ENCODE results near the gene CATSPER4.

Gene CATSPER4

DNA sequence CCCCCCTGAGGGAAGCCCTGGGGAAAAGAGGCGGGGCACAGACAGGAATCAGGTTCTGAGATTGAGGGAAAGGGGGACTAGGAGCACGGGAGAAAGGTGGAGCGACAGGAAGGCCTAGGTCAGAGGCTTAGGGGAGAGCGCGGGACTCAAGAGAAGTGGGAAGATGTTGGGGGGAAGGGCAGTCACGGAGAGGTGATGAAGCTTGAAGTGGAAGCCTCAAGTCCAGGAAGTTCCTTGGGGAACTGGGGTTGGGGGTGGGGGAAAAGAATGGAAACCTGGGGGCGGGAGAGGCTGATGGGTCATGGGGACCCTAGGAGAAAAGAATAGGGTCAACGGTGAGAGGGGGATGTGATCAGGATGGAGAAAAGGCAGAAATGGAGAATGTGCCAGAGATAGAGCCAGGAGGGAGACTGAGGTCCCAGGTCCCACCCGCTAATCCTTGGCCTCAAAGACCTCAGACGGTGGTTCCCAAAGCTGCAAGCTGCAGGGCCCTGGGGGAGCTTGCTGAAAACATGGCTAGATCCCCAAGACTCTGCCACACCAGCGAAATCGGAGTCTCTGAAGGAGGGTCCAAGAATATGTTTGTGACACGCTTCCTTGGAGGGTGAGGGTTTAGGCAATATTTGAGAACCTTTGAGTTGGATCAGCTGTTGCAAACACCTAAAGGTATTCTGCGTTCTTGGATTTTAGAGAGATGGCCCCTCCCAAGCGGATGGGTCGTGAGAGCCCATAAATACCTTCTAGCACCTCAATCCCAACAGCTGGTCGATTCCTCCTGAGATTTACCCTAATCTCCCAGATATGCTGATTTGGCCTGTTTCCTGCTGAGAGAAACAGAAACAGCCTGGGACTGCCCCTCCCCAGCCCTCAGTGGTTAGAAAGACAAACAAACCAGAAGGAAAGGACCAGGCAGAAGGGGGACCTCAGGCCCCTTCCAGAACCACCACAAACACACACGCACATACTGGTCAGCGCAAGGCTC lies 25.2 kb upstream of the CATSPER4 start:
- DNase-seq (ENCODE audit: low read depth in 2 of 2): no peak

DNA sequence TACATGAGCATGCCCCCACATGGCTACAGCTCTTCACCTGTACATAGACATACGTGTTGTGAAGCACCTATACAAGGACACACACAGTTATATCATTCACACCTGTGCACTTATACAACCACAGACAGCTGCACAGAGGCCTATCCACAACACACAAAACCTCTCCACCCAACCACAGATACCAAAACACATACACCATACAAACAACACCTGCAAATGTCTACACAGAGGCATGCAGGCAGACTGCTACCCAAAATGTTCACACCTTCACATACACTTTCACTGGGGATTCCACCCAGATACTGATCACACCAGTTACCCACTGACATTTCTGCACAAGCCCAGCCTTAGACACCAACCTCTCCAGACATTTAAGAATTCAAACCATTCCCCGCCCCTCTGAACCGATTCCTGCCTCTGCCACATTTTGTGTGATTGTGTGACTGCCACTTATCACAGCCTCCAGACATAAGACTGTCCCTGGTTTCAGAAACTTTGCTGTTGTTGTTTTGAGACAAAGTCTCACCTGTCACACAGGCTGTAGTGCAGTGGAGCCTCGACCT lies 23.6 kb upstream of the CATSPER4 start:
- no peak for DNase-seq (ENCODE audit: low read depth in 2 of 2)

DNA sequence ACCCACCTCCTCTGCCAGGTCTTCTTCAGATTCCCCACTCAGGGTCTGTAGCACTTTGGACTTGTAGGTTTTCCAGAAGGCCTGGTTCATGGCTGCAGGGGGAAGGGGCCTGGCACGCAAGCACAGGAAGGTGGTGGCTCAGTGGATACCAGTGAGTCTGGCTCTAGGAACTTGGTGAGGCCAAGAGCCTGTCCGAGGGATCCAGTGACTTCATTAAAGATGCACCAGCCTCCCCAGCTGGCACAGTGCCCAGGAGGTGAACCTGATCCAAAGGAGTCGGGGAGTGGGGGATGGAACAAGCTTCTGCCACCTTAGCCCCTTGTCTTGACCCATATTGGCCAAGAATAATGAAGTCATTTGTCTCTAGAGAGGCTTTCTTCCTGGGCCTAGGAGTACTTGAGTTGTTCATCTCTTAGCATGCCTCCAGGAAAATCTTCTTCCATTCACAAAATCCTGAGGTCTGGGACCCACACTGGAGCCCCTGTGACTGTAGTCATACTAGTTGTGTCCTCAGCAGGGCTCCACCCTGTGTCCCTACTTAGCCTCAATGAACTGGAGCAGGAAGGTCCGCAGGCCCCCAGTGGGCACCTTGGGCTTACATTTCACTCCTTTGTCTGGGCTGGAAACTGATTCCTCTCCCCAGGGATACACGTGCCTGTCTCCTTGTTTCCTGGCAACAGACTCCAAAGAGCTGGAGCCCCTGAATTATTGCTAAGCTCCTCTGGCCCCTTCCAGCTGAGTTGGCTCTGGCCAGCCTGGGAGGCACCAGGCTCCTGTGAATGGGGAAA lies 21.8 kb upstream of the CATSPER4 start, which contains the start of gene C1orf232:
C1orf232 (minus strand) TSS at position 554 of the 788 bp plus-strand sequence; CDS start at position 90, 464 bp downstream.
- no peak for DNase-seq (ENCODE audit: low read depth in 2 of 2)

DNA sequence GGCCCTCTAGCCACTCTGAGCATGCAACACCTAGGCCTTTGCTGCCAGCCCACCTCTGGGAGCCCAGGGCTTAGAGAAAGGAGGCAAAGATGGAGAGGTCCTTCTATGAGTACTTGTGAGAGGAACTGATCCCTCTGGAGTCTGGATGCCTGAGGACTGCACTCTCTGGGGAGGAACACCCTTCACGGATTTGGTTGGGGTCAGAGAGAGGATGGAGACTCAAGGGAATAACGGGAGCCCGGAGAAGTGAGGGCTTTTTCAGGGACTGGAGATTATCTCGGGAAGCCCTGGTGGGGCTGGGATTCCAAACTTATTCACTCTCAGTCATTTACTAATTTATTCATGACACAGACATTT lies 21.2 kb upstream of the CATSPER4 start:
- no peak for DNase-seq (ENCODE audit: low read depth in 2 of 2)

DNA sequence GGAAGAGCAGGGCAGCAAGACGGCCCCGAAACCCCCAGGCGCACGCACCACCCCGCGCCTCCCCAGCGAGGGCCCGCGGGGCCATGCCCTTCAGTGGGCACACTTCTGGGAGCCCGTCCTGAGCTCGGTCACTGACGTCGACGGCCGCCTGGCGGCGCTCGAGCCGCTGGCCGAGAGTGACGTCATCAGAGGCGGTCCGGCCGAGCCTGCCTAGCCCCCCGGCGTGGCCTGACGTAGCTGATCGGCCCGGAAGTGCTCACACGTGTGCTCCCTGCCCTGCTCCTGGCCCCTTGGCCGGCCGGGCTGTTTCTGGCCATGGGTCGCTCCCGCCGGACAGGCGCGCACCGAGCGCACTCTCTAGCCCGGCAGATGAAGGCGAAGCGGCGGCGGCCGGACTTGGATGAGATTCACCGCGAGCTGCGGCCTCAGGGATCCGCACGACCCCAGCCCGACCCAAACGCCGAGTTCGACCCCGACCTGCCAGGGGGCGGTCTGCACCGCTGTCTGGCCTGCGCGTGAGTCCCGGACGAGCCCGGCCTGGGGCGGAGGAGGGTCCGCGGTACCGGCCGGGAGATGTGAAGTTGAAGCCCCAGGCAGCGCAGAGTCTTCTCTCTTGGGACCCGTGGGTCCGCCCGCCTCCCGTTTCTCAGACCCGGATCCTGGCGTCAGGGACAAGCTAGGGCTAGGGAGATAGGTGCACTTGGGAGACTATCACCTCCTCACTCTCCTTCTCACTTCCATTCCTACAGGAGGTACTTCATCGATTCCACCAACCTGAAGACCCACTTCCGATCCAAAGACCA lies 20.5 kb upstream of the CATSPER4 start, which contains the start of gene ZNF593:
ZNF593 (plus strand) TSS at position 240 of the 803 bp plus-strand sequence; CDS start at position 316, 76 bp downstream.
- DNase-seq (ENCODE audit: low read depth in 2 of 2): peak; percentile 65 to 67

DNA sequence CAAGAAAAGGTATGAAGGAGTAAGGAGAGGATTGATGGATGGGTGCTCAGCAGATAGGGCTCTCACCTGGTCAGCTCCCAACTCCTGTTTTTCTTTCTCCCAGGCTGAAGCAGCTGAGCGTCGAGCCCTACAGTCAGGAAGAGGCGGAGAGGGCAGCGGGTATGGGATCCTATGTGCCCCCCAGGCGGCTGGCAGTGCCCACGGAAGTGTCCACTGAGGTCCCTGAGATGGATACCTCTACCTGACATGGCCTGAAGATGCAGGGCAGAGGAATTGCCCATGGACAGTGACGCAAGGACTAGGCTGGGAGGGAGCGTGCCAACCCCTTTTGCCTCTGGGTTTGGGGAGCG lies 20.0 kb upstream of the CATSPER4 start:
- DNase-seq (ENCODE audit: low read depth in 2 of 2): no peak

DNA sequence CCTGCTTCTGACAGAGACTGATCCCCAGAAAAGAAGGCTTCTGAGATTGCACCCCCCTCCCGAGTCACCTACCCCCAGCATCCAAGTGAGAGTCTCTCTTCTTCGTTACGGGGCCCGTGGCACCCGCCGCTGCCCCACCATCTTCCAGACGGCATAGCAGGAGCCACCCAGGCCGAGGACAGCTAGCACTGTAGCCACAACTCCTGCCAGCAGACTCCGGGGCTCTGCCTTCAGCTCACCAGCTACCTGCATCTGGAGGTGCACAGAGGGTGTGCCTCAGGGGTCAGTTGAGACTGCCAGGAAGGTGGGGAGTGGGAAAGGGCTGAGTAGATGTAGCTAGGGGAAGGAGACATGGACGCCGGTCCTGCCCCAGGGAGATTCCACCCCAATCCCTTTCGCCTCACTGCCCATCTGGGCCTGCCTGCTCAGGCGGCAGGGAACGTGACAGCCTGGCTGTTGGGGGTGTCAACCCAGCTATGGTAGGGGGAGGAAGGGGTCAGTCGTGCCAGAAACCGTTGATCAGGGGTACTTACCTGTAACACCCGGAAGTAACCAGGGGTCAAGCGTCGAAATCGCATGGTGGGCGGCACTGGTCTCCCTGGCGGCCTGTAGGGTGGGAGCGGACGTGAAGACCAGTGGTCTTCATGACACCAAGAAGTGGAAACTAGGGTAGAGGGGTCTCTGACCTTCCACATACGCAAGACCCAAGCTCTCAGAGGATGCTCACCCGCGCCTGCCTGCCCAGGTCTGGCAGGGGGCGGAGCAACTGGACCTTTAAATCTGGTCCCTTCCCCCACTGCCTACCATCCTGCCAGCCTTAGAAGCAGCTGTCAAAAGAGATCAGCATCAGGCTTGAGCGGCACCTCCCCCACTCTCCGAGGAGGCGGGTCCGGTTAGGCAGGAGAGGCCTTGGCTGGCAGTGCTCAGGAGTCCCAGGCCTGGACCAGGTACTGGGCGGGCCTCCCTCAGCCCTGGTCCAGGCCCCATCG lies 19.0 kb upstream of the CATSPER4 start, which contains the start of gene ZNF593OS:
ZNF593OS (minus strand) TSS at position 749 of the 989 bp plus-strand sequence; CDS start at position 578, 171 bp downstream.
- no peak for DNase-seq (ENCODE audit: low read depth in 2 of 2)

DNA sequence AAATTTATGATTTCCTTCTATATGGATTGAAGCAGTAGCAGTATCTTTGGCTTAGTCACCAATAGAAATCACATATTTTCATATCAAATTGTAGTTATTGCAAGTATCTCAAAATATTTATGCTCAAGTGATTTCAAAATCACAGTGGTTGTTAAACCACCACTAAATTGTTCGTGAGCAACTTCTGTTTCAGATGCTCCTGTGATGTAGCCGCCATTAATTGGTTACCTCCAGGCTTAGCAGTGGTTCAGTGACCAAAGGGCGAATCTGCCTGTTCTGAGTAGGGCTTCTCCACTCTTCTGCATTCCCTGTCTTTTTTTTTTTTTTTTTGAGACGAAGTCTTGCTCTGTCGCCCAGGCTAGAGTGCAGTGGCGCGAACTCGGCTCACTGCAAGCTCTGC lies 15.1 kb upstream of the CATSPER4 start:
- no peak for DNase-seq (ENCODE audit: low read depth in 2 of 2)

DNA sequence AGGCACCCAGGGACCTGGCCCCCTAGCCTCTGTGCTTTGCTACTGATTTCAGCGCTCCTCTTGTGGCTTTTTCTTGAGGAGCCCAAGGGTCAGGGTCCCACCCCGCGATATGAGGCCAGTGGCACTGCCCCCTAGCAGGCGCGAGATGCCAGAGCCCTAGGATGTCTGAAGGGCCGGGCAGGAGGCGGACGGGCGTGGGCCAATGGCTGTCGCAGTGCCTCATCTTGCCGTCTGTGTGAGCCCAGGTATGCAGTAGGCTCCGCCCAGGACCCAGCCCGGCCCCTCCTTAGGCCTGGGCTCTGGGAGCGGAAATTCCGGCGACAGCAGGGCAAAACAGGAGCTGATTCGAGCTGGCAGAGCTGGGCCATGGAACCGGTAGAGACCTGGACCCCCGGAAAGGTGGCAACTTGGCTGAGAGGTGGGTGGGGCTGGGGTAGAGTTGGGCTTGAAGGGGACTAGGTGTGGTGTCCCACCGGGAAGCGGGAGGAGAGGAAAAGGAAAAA lies 13.2 kb upstream of the CATSPER4 start, which contains the start of gene CNKSR1:
CNKSR1 (plus strand) TSS at position 310 of the 503 bp plus-strand sequence; CDS start at position 367, 57 bp downstream.
- no peak for DNase-seq (ENCODE audit: low read depth in 2 of 2)

DNA sequence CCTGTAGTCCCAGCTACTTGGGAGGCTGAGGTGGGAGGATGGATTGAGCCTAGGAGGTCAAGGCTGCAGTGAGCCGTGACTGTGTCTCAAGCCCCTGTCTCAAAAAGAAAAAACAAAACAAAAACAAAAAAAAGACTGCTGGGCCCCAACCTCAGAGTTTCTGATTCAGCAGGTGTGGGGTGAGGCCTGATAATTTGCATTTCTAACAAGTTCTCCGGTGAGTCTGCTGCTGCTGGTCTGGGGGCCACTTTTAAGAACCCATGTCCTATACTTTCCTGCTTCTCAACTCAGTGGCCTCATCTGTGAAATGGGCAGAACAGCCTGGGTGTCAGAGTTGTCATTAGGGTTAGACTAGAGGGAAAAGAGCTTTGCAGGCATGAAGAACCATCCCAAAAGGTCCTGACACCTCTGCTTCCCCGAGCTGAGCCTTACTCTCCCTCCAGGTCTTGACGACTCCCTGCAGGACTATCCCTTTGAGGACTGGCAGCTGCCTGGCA lies 10.3 kb upstream of the CATSPER4 start:
- no peak for DNase-seq (ENCODE audit: low read depth in 2 of 2)

DNA sequence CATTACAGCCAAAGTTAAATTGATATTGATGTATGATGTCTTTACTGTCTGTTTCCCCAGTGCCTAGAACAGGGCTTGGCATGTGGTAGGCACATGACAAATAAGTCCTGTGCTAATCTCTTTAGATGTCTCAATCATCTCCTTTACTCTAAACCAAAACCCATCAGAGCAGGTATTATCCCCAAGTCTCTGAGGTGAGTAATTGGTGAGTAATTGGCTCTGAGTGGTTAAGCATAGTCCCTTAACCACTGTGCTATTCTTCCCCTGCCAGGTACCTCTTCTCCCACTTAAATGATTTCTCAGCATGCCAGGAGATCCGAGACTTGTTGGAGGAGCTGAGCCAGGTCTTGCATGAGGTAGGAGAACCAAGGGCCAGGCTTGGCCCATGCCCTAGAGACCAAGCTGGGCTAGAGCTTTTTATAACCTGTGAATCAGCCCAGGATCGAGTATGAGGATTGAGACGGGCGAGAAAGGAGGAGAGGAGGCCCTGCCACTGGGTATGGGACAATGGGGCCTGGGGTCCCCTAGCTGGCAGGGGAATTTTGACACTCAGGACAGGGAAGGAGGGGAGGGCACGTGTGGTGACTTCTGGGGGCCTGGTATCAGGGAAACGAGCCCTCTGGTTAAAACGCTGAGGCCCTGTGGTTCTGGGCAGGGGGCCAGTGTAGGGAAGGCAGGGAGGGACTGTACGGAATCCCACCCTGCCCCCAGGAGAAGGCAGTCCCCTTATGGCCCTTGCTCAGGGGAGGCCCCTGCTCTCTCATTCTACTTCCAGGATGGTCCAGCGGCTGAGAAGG lies 8.6 kb upstream of the CATSPER4 start:
- DNase-seq (ENCODE audit: low read depth in 2 of 2): no peak

DNA sequence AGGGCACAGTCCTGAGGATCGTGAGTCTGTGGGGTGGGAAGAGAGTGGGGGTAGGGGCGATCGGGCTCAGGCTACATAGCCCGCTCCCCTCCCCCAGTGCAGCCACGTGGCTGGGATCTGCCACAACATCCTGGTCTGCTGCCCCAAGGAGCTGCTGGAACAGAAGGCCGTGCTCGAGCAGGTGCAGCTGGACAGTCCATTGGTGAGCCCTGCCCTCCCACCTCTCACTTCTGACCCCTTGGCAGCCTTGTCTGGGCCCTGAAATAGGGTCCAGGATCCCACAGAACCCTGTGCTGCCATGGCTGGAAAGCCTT lies 8.1 kb upstream of the CATSPER4 start:
- DNase-seq (ENCODE audit: low read depth in 2 of 2): no peak

DNA sequence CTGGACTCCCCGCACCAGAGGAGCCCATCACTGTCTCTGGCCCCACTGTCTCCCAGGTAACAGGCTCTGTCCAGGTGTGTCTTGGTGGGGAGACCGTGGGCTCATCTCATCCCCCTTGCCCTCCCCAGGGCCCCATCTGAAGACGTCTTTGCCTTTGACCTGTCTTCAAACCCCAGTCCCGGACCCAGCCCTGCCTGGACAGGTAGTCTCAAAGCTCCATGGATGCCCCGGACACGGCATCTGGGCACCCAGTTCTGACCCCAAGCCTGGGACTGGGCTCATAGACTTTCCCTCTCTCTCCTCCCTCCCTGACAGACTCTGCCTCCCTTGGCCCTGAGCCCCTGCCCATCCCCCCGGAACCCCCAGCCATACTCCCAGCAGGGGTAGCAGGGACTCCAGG lies 6.3 kb upstream of the CATSPER4 start:
- DNase-seq (ENCODE audit: low read depth in 2 of 2): no peak

DNA sequence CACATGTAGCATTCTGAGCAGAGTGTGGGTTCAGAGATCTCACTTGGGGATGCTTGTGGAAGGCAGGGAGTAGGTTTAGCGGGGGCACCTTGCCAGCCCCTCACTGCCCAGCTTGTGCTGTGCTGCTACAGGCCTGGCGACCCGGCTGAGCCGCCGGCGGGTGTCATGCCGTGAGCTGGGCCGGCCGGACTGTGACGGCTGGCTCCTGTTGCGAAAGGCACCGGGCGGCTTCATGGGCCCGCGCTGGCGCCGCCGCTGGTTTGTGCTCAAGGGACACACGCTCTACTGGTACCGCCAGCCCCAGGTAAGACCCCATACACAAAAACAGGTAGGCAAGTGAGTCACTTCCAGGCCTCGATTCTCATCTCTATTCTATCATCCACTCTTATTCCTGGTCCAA lies 5.5 kb upstream of the CATSPER4 start:
- DNase-seq (ENCODE audit: low read depth in 2 of 2): no peak

DNA sequence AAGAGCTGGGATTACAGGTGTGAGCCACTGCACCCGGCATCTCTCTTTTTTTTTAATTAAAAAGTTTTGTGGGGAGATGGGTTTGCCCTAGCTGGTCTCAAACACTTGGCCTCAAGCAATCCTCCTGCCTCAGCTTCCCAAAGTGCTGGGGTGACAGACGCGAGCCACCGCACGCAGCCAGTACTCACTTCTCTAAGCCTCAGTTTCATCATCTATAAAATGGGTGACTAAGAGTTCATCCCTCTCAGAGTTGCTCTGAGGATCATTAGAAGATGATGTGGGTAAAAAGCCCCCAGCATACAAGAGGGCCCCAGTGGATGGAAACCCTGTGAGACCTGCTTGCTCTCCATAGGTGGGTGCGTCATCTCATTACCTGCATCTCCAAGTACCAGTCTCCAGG lies 2.5 kb upstream of the CATSPER4 start:
- no peak for DNase-seq (ENCODE audit: low read depth in 2 of 2)

DNA sequence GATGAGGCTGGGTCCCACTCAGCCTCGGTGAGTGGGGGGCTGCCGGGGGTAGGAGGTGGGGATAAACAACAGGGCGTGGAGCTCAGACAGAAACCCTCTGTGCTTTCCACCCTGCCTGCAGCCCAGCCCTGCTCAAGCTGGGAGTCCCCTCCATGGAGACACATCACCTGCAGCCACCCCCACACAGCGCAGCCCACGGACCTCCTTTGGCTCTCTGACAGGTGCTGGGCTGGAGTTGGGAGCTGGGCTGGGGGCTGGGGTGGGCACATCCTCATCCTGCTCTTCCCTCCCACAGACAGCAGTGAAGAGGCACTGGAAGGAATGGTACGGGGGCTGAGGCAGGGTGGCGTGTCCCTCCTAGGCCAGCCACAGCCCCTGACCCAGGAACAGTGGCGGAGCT lies 1.9 kb upstream of the CATSPER4 start:
- no peak for DNase-seq (ENCODE audit: low read depth in 2 of 2)

DNA sequence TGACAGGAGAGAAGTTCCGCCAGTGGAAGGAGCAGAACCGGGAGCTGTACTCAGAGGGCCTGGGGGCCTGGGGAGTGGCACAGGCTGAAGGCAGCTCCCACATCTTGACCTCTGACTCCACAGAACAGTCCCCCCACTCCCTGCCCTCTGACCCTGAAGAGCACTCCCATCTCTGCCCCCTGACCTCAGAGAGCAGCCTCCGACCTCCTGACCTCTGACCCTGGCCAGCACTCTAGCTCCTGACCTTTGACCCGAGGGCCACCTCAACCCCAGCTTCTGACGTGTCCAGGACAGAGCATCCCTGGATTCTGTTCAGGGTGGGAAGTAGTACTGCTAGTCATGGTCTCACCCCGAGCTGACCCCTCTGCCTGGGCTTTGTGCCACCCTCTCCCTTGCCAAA lies 1.1 kb upstream of the CATSPER4 start:
- DNase-seq (ENCODE audit: low read depth in 2 of 2): no peak

DNA sequence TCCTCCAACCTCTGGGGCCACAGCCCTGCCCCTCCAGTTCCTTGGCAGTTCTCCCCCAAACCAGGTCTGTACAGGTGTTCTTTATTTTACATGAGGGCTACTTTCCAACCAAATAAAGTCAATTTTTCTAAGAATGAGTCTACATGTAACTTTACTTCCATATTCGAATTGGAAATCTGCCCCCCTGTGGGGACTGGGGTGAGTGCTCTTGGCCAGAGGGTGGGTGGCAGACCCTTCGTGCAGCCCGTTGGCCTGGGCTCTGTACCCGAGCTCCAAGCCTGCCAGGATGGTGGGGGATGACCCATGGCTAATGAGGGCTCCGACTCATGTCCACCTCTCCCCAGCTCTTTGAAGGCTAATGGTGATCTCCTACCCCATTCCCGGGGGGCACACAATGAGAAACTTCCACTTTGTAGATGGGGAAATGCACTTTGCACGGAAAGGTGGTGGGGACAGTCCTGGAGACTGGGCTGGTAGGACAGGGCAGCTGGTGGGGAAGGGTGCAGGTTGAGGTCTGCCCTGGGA lies 589 bp upstream of the CATSPER4 start:
- no peak for DNase-seq (ENCODE audit: low read depth in 2 of 2)

DNA sequence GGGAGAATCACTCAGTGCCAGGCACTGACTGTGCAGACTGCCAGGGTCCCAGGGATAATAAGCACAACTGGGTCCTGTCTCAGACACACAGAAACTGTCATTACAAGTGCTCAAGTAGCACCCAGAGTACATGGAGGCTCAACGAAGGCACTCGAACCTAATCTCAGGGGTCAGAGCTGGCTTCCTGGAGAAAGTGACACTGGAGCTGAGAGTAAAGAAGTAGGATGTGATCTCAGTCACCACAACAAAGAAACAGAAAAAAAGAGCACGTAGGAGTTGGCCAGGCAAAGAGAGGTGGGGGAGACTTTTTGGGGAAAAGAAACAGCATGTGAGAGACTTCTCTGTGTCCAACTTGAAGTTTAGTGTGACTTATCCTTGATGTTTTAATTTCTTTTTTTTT lies 1.3 kb downstream of the CATSPER4 start:
- no peak for DNase-seq (ENCODE audit: low read depth in 2 of 2)

Data from fibroblast of skin of left quadriceps (primary cell).